Measurements from ENCODE around the gene TBX15.
"Not testable (repeated sequence)": the region's sequence is repeated elsewhere in the genome, so short reads cannot be mapped to it uniquely, and the experiment has no call there.

GRCh38 chr1:118916346-118916745 lies 71.8 kb downstream of the TBX15 start:
- TF ChIP-seq POLR2A, CTCF (IDR thresholded peaks at IDR 0.05): not testable (repeated sequence)
